NCI-H446 treated with DMSO at 0.1 percent for 48 hours (cell line): ENCODE results near the gene NEK9.
"Not testable (repeated sequence)": the region's sequence is repeated elsewhere in the genome, so short reads cannot be mapped to it uniquely, and the experiment has no call there.

ENCODE experiments used
- DNase-seq: peaks from one replicate; lab custom pipeline; 2025; lab: John Stamatoyannopoulos, UW

NEK9 gene

DNA sequence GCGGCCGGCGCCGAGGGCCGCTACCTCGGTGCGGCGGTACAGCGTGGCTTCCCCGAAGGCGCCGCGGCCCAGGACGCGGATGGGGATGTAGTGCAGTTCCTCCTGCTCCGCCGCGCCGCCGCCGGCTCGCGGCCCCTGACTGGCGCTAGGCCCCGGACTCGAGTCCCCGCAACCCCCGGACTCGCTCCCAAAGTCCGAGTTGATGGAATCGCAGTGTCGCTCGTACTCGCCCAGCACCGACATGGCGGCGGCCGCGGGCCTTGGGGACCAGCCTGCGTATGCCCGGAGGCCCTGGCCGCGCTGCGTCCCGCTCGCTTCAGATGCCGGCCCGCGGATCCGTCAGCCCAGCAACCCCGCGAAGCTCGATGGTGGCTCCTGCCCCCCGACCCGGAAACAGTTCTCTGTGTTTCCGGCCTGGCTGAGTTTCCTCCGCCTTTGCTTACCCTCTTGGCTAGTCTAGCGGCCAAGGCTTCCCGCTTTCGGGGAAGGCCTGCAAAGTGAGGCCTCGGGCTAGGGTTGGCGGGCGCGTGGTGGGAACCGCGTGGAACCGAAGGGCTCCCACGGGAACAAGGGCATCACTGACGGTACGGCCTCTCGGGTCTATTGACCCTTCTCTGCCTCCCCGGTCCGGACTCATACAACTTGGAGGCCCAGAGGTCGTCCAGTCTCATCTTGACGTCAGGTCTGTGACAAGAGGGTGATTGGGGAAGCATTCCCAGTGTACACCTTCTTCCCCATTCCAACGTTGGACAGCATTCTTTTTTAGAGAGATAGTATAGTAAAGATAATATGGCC is at the start of gene NEK9:
Gene NEK9, minus strand, starts transcription at position 370 of the 795 bp plus-strand sequence. Its CDS starts 127 bp downstream, at position 243.
- peak; percentile 69 for DNase-seq

DNA sequence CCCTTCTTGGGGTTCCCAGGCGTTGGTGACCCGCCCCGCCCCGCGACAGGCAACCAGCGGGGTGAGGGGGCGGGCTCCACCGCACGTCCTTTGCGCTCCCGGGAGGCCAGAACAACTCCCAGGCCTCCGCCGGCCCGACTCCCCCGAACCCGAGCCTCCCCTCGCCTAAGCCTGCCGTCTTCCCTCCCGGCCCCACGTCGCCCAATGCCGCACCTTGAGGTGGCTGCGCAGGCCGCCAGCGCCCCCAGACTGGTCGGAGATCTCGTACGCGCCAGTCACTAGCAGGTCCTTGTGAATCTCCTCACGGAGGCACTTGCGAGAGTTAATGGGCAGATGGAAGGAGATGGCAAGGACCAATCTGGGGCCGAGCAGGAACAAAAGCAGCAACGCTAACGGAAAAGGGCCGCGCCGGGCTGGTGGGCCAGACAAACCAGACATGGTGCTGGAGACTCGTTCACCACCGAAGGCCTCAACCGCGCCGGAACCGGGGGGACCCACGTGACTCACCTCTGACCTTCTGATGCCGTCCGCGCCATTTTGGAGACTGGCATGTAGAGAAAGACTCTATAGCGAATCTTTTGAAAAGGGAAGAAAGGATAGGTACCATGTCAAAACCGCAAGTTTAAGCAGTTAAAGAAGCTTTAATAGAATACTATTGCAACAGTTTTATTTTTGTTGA is 49.4 kb upstream of the NEK9 start, which contains the start of gene TMED10:
Gene TMED10, minus strand, starts transcription at position 471 of the 679 bp plus-strand sequence. Its CDS starts 33 bp downstream, at position 438.
- peak; percentile 91 for DNase-seq

DNA sequence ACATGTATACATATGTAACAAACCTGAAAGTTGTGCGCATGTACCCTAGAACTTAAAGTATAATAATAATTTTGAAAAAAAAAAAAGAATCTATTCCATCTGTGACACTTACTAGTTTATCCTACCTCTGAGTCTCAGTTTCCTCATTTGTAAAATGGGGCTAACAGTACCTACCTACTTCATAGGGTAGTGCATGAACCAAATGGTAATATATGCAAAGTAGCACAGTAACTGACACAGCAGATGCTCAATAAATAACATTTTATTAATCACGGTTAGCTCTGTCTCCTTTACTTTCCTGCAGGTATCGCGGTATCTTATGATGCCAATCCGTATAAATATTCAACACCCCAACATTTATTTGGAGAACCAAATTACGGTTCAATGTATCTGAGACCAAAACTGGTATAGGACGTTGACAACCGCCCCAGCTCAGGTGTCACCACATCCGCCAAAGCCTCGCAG is 48.9 kb upstream of the NEK9 start:
- no peak for DNase-seq

GRCh38 chr14:75174066-75174465 is 47.2 kb upstream of the NEK9 start:
- DNase-seq: no peak

- no peak for DNase-seq
These were observed 43.9 kb upstream of the NEK9 start for GRCh38 chr14:75170772-75171171.

GRCh38 chr14:75168586-75169335 is 41.9 kb upstream of the NEK9 start:
- DNase-seq: no peak

- no peak for DNase-seq
These were observed 40.5 kb upstream of the NEK9 start for GRCh38 chr14:75167325-75167724.

GRCh38 chr14:75165586-75166391 is 38.9 kb upstream of the NEK9 start:
- no peak for DNase-seq

GRCh38 chr14:75164809-75165208 is 38.0 kb upstream of the NEK9 start:
- DNase-seq: no peak

DNA sequence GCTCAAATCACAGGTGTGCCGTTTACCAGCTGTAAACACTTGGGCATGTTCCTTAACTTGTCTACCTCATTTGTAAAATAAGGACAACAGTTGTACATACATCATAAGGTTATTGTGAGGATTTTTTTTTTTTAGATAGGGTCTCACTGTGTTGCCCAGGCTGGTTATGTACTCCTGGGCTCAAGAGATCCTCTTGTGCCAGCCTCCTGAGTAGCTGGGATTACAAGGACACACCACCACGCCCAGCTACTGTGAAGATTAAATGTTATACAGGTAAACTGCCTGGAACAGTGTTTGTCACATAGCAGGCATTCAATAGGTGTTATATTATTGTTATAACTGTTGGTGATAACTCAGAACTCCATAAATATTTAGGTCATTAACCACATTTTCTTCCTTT is 36.8 kb upstream of the NEK9 start:
- DNase-seq: no peak

DNA sequence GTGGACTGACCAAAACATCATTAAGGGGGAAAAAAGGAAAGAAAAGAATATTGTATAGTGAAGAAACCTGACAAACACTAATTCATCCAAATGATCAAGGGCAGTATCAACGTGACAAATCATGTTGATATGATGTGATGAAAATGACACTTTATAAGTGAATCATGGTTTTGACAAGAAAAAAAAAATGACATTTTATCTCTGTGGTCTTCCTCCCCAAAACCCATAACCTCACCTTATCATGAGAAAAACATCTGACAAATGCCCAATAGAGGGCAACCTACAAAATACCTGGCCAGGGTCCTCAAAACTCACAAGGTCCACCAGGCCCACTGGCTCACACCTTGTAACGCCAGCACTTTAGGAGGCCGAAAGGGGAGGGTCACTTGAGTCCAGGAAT is 35.8 kb upstream of the NEK9 start:
- no peak for DNase-seq

DNA sequence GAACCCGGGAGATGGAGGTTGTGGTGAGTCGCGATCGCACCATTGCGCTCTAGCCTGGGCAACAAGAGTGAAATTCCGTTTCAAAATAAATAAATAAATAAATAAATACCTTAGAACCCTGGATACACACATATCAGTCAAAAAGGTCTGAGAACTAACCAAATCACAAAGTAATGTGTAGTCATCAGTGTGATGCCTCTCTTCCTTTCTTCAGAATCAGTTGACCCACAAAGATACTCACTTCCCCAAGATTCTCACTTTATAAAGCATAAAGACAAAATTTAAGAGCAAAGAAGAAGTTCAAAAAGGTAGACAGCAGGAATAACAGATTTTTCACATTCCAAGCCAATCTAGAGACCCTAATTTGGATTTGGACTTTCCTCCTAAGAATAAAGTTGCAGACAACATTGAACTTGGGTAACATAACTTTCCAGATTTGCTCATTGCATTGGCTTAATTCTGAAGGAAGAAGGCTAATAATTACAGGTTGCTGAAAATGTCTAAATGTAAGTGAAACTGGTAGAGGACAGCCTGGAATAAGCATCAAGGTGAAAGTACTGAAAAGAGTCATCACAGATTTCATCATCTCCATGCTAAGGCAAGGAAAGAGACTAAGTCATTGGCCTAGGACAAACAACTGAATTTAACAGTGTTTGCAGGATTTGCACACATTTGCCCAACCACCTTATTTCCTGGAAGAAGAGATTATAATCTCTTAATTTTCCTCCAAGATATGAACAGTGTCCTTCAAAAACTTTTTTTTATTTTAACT is 32.2 kb upstream of the NEK9 start:
- DNase-seq: no peak

GRCh38 chr14:75156901-75157300 is 30.1 kb upstream of the NEK9 start:
- DNase-seq: no peak

GRCh38 chr14:75156111-75156510 is 29.3 kb upstream of the NEK9 start:
- DNase-seq: no peak

GRCh38 chr14:75155169-75155568 is 28.3 kb upstream of the NEK9 start:
- DNase-seq: no peak

DNA sequence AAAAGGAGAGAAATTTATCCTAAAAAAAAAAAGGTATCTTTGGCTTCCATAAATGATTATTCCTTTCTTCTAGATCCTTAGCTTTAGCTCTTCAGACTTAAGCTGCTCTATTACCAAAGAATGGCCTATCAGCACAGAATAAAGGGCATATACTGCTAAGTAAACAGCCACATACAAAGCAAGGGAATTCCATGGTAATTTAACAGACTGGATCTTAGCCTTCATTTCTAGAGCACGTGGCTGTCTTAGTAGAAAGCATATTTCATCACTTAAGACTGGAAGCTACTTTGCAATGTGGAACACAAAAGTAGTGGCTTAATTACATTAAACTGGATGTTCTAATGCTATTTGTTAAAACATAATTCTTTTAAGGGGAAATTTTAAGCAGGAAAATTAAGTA is 26.4 kb upstream of the NEK9 start:
- no peak for DNase-seq

- no peak for DNase-seq
These were observed 25.0 kb upstream of the NEK9 start for GRCh38 chr14:75151851-75152250.

DNA sequence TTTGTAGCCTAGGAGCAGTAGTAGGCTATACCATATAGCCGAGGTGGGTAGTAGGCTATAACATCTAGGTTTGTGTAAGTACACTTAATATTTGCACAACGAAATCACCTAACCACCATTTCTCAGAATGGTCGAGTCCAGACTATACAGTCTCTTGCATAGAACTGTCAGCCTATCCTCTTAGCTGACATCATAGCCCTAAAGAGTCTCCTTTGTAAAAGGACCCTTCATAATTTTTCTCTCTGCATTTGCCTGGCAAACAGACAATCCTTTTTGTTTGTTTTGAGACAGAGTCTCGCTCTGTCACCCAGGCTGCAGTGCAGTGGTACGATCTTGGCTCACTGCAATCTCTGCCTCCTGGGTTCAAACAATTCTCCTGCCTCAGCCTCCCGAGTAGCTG is 23.8 kb upstream of the NEK9 start:
- not testable (repeated sequence) for DNase-seq

GRCh38 chr14:75150150-75150549 is 23.3 kb upstream of the NEK9 start:
- DNase-seq: no peak

GRCh38 chr14:75147423-75148071 is 20.7 kb upstream of the NEK9 start:
- DNase-seq: no peak
